Measurements from ENCODE around the gene GMCL2. TPM values are rescaled to one million over a fixed set of nuclear protein-coding genes. Genes with fewer than 3 reads are reported as not detected.

GMCL2 gene
- polyA plus RNA-seq, 2 donors: not detected

DNA sequence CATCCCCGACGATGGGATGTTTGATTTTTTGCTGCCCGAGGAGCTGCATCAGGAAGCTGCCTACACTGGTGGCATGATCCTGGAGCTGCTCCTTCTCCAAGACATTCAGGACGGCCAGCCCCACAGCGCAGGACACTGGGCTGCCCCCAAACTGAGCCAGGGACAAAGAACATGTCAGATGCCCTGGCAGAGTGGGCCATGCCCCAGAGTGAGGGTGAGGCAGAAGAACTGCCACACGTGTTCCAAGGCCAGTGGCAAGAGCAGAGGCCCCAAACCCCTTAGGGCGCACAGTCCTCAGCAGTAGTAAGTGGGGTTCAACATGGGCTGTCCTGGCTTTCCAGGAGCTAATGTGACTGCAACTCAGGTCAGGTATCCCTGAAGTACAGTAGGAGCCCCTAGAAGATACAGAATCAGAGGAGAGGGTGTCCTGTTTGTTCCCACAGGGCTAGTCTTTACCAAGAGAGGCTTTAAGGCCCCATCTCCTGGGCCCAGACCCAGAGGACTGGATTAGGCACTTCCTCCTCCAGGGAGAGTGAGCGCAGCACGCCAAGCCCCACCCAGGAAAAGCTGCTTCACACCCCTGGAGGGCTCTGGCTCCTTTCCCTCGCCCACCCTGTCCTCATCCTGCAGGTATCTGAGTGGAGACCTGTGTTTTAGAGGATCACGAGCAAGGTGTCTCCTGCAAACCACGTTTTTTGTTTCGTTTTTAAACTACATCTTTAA lies 28.3 kb upstream of the GMCL2 start:
- WGBS, 2 donors: 68 to 70% methylated on average over 13 of the region's 13 CpGs
- Histone ChIP-seq H3K4me1 (ENCODE audit: control insufficient read depth in 2 of 2, insufficient read depth in 2 of 2, low read length in 1 of 2) (no peaks in the 10 kb centered on the region), H3K4me3 (ENCODE audit: low read depth in 1 of 2, low read length in 2 of 2) (no peak overlapping the region), H3K9me3 (ENCODE audit: control insufficient read depth in 2 of 2, insufficient read depth in 1 of 2, low read depth in 1 of 2, low read length in 1 of 2) (no peaks in the 10 kb centered on the region), H3K27ac (ENCODE audit: low read depth in 2 of 2, low read length in 1 of 2) (no peak overlapping the region), H3K27me3 (ENCODE audit: control insufficient read depth in 1 of 2, insufficient read depth in 2 of 2, low read length in 2 of 2) (no peaks in the 10 kb centered on the region), H3K36me3 (ENCODE audit: control insufficient read depth in 2 of 2, insufficient read depth in 2 of 2, low read length in 1 of 2) (peaks cover 34 to 48% of the 10 kb centered on the region in 2 donors)

DNA sequence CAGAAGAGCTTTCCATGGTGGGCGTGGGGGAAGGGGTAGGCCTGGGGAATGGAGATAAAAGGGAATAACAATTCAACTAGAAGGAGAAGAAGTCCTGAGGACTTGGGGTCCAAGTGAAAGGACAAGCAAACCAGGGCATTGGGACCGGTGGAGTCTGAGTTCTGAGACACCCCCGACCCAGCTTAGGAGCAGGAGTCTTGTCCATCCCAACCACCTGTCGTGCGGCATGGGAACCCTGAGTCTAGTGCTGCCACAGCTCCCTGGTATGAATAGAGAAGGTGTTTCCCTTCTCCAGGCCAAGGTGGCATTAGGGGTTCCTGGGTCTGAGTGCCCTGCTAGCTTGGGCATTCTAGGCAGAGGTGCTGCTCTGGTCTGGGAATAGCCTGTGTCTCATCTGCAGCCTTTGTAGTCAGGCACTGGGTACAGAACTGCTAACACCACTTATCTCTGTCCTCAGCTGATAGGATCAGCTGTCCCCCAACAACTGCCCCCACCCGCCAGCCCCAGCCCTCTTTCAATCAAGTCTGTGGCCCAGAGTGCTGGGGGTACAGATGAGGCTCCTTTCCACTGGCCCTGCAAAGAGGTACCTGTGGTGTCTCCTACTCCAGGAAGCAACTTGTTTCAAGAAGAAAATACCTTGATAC lies 27.1 kb upstream of the GMCL2 start:
- H3K4me1 ChIP-seq (ENCODE audit: control insufficient read depth in 2 of 2, insufficient read depth in 2 of 2, low read length in 1 of 2): peaks cover 0 to 2% of the 10 kb centered on the region in 2 donors
- H3K4me3 ChIP-seq (ENCODE audit: low read depth in 1 of 2, low read length in 2 of 2): no peak overlapping the region
- no peaks in the 10 kb centered on the region for H3K27me3 ChIP-seq (ENCODE audit: control insufficient read depth in 1 of 2, insufficient read depth in 2 of 2, low read length in 2 of 2)
- 89 to 95% methylated on average over 6 of the region's 6 CpGs for WGBS, 2 donors
- peak overlapping the region in 1 of 2 donors; percentile 16 for H3K27ac ChIP-seq (ENCODE audit: low read depth in 2 of 2, low read length in 1 of 2)
- H3K36me3 ChIP-seq (ENCODE audit: control insufficient read depth in 2 of 2, insufficient read depth in 2 of 2, low read length in 1 of 2): peaks cover 44 to 60% of the 10 kb centered on the region in 2 donors
- no peaks in the 10 kb centered on the region for H3K9me3 ChIP-seq (ENCODE audit: control insufficient read depth in 2 of 2, insufficient read depth in 1 of 2, low read depth in 1 of 2, low read length in 1 of 2)

DNA sequence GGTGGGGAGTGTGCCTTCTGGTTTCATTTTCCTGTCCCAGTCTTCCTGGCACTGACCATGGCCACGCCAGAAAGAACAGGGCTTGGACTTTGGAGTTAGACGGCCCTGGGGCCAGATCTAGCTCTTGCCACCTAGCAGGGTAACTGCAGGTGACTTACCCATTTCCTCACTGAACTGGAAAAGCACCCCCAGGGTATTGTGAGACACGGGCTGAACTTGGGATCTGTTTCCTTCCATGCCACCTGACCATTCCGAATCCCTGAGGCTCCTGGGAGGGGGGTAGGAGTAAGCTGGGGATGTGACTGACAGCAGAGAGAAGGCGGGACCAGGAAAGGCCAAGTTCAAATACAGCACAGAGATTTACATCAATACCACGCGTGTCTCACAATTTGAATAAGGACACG lies 26.6 kb upstream of the GMCL2 start:
- peaks cover 0 to 4% of the 10 kb centered on the region in 2 donors for H3K4me1 ChIP-seq (ENCODE audit: control insufficient read depth in 2 of 2, insufficient read depth in 2 of 2, low read length in 1 of 2)
- no peaks in the 10 kb centered on the region for H3K9me3 ChIP-seq (ENCODE audit: control insufficient read depth in 2 of 2, insufficient read depth in 1 of 2, low read depth in 1 of 2, low read length in 1 of 2)
- H3K27ac ChIP-seq (ENCODE audit: low read depth in 2 of 2, low read length in 1 of 2): peak overlapping the region in 1 of 2 donors; percentile 26
- 52 to 75% methylated on average over 8 of the region's 8 CpGs for whole genome bisulfite sequencing, 2 donors
- H3K4me3 ChIP-seq (ENCODE audit: low read depth in 1 of 2, low read length in 2 of 2): no peak overlapping the region
- peaks cover 49 to 65% of the 10 kb centered on the region in 2 donors for H3K36me3 ChIP-seq (ENCODE audit: control insufficient read depth in 2 of 2, insufficient read depth in 2 of 2, low read length in 1 of 2)
- H3K27me3 ChIP-seq (ENCODE audit: control insufficient read depth in 1 of 2, insufficient read depth in 2 of 2, low read length in 2 of 2): no peaks in the 10 kb centered on the region

DNA sequence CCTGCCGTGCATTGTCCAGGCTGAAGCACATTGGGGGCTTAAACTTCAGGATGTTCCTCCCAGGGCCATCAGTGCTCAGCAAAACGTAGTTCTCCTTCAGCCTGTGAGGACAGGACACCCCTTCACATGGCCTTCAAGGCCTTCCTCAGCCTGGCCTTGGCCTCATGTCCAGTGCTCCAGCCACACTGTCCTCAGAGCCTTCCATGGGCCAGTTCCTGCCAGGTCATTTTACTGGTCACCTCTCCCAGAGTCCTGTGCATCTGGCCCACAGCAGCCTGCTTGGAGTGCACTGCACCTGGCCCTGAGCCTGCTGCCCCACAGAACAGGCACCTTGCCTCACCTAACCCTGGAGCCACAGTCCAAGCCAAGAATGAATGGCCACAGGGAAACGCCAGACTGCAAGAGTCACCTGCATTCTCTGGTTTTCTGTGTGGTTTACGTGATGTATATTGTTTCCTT lies 25.9 kb upstream of the GMCL2 start:
- H3K4me1 ChIP-seq (ENCODE audit: control insufficient read depth in 2 of 2, insufficient read depth in 2 of 2, low read length in 1 of 2): peaks cover 0 to 4% of the 10 kb centered on the region in 2 donors
- H3K27ac ChIP-seq (ENCODE audit: low read depth in 2 of 2, low read length in 1 of 2): no peak overlapping the region
- 55 to 60% methylated on average over 4 of the region's 4 CpGs for WGBS, 2 donors
- no peak overlapping the region for H3K4me3 ChIP-seq (ENCODE audit: low read depth in 1 of 2, low read length in 2 of 2)
- H3K27me3 ChIP-seq (ENCODE audit: control insufficient read depth in 1 of 2, insufficient read depth in 2 of 2, low read length in 2 of 2): no peaks in the 10 kb centered on the region
- peaks cover 51 to 68% of the 10 kb centered on the region in 2 donors for H3K36me3 ChIP-seq (ENCODE audit: control insufficient read depth in 2 of 2, insufficient read depth in 2 of 2, low read length in 1 of 2)
- H3K9me3 ChIP-seq (ENCODE audit: control insufficient read depth in 2 of 2, insufficient read depth in 1 of 2, low read depth in 1 of 2, low read length in 1 of 2): no peaks in the 10 kb centered on the region

DNA sequence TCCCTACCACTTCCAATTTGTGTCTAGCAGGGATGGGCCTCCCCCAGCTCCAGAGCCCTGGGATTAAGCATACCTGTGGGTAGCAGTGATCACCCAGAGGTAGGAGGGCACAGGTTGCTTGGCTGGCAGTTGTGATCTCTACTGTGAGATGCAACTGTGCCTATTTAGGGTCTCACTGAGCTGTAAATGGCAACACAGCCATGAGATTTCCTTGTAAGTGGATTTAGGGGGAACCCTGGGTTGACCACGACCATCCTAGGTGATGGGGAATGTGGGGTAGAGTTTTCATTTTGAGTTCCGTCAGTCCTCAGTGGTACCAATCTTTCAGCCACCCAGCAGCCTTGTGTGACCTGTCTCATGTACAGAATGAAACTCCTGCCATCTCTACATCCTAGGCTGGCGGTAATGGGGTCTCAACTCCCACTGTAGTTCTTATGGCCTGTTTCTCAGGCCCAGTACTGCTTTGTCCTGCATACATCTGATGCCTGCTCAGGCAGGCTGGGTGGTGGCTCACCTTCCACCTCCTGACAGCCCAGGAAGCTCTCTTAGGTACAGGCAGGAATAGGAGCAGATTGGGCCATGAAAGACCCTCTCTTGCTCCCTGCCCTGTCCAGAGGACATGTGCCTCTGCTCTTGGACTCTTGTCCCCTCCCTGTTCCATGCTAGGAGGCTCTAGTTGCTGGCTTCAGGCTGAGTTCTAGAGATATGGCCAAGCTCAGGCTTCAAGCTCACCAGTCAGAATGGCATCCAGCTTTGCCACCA lies 25.3 kb upstream of the GMCL2 start:
- no peaks in the 10 kb centered on the region for H3K9me3 ChIP-seq (ENCODE audit: control insufficient read depth in 2 of 2, insufficient read depth in 1 of 2, low read depth in 1 of 2, low read length in 1 of 2)
- no peak overlapping the region for H3K4me3 ChIP-seq (ENCODE audit: low read depth in 1 of 2, low read length in 2 of 2)
- no peaks in the 10 kb centered on the region for H3K27me3 ChIP-seq (ENCODE audit: control insufficient read depth in 1 of 2, insufficient read depth in 2 of 2, low read length in 2 of 2)
- WGBS, 2 donors: 83 to 91% methylated on average over 3 of the region's 3 CpGs
- no peak overlapping the region for H3K27ac ChIP-seq (ENCODE audit: low read depth in 2 of 2, low read length in 1 of 2)
- H3K36me3 ChIP-seq (ENCODE audit: control insufficient read depth in 2 of 2, insufficient read depth in 2 of 2, low read length in 1 of 2): peaks cover 51 to 73% of the 10 kb centered on the region in 2 donors
- peaks cover 0 to 9% of the 10 kb centered on the region in 2 donors for H3K4me1 ChIP-seq (ENCODE audit: control insufficient read depth in 2 of 2, insufficient read depth in 2 of 2, low read length in 1 of 2)

DNA sequence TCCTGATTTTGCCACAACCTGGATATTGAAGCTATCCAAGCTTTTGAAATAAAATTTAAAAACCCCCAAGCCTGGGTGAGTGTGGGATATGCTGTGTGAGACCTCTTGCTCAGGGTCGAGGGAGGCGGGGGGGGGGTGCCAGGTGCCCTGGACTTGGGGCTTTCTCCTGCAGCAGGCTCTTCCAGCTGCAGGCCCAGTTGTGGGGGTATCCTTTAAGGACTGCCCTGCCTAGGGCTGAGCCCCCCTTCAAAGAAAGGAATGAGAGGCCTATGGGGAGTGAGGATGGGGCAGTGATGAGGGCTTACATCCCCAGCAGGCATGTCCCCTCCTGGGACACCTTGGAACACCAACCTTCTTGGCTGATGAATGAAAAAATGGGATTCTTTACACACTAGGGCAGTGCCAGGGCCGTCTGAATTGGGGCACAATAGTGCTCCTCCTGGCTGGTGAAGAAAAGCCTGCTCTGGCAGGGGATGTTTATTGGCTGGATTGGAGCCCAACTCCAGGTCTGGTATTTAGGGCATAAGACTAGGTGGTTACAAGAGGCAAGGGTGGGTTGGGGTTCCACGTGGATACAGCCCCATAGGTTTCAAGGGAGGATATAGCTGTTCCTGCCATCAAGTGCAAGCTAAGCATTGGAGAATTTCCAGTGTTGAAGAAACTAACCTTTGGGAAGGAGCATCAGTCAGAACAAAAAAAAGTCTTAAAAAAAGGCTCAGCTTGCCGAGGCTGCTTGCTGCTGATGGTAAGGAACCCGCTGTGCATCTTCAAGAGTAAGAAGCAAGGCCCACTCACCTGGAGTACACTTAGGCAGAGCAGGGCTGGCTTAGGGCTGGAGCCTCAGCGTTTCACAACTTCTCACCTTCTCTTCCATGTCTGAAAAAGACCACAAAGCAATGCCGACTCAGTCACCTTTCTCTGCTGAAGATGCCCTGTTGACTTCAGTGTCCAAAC lies 24.2 kb upstream of the GMCL2 start:
- Histone ChIP-seq H3K27ac (ENCODE audit: low read depth in 2 of 2, low read length in 1 of 2) (no peak overlapping the region), H3K36me3 (ENCODE audit: control insufficient read depth in 2 of 2, insufficient read depth in 2 of 2, low read length in 1 of 2) (peaks cover 49 to 78% of the 10 kb centered on the region in 2 donors), H3K4me1 (ENCODE audit: control insufficient read depth in 2 of 2, insufficient read depth in 2 of 2, low read length in 1 of 2) (peaks cover 2 to 17% of the 10 kb centered on the region in 2 donors), H3K4me3 (ENCODE audit: low read depth in 1 of 2, low read length in 2 of 2) (no peak overlapping the region), H3K9me3 (ENCODE audit: control insufficient read depth in 2 of 2, insufficient read depth in 1 of 2, low read depth in 1 of 2, low read length in 1 of 2) (no peaks in the 10 kb centered on the region), H3K27me3 (ENCODE audit: control insufficient read depth in 1 of 2, insufficient read depth in 2 of 2, low read length in 2 of 2) (no peaks in the 10 kb centered on the region)
- WGBS, 2 donors: 61 to 63% methylated on average over 8 of the region's 8 CpGs

DNA sequence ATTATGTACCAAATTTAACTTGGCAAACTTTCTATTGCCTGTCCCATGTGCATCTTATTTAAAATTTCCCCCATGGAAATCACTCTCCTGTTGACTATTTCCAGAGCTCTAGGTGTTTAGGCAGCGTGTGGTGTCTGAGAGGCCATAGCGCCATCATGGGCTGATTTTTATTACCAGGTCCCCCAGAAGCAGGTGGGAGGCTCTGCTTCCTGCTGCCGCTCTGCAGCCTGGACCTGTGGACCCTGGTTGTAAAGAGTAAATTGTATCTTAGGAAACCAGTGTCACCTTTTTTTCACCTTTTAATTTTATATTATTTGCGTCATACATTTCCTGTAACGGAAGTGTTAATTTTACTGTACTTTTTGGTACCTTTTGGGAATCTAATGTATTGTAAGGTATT lies 23.5 kb upstream of the GMCL2 start:
- H3K4me1 ChIP-seq (ENCODE audit: control insufficient read depth in 2 of 2, insufficient read depth in 2 of 2, low read length in 1 of 2): peaks cover 4 to 20% of the 10 kb centered on the region in 2 donors
- H3K4me3 ChIP-seq (ENCODE audit: low read depth in 1 of 2, low read length in 2 of 2): no peak overlapping the region
- no peaks in the 10 kb centered on the region for H3K27me3 ChIP-seq (ENCODE audit: control insufficient read depth in 1 of 2, insufficient read depth in 2 of 2, low read length in 2 of 2)
- no peaks in the 10 kb centered on the region for H3K9me3 ChIP-seq (ENCODE audit: control insufficient read depth in 2 of 2, insufficient read depth in 1 of 2, low read depth in 1 of 2, low read length in 1 of 2)
- WGBS, 2 donors: 82 to 90% methylated on average over 5 of the region's 5 CpGs
- peaks cover 48 to 75% of the 10 kb centered on the region in 2 donors for H3K36me3 ChIP-seq (ENCODE audit: control insufficient read depth in 2 of 2, insufficient read depth in 2 of 2, low read length in 1 of 2)
- no peak overlapping the region for H3K27ac ChIP-seq (ENCODE audit: low read depth in 2 of 2, low read length in 1 of 2)

DNA sequence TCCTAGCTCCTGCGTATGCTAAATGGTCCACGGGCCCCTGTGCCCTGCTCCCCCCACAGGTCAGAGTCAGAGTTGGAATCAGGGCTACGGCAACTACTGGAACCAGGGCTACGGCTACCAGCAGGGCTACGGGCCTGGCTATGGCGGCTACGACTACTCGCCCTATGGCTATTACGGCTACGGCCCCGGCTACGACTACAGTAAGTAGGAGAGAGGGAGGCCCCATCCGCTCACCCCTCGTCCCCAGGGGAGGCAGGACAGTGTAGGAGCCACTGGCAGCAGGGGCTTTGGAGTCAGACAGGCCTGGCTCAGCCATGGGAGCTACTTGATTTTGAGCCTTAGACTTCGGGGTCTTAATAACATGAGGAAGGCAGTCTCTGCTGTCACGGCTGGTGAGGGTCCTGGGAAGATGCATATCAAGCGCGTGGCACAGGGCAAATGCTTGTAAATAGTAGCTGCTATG lies 22.9 kb upstream of the GMCL2 start:
- Histone ChIP-seq H3K27ac (ENCODE audit: low read depth in 2 of 2, low read length in 1 of 2) (no peak overlapping the region), H3K36me3 (ENCODE audit: control insufficient read depth in 2 of 2, insufficient read depth in 2 of 2, low read length in 1 of 2) (peaks cover 42 to 73% of the 10 kb centered on the region in 2 donors), H3K9me3 (ENCODE audit: control insufficient read depth in 2 of 2, insufficient read depth in 1 of 2, low read depth in 1 of 2, low read length in 1 of 2) (no peaks in the 10 kb centered on the region), H3K4me1 (ENCODE audit: control insufficient read depth in 2 of 2, insufficient read depth in 2 of 2, low read length in 1 of 2) (peaks cover 4 to 20% of the 10 kb centered on the region in 2 donors), H3K27me3 (ENCODE audit: control insufficient read depth in 1 of 2, insufficient read depth in 2 of 2, low read length in 2 of 2) (no peaks in the 10 kb centered on the region), H3K4me3 (ENCODE audit: low read depth in 1 of 2, low read length in 2 of 2) (no peak overlapping the region)
- 85 to 89% methylated on average over 18 of the region's 18 CpGs for WGBS, 2 donors
